DND-41 (cell line): ENCODE results near the gene TMEM106B.

ENCODE experiments used
- ATAC-seq: fragments of 200-7000 bp; cut with Tn5 transposase; 3 replicates; pipeline ENCODE4 v1.9.1; 2021; ENCODE audit warnings: low read depth; ENCODE audit not compliant: insufficient read depth
- DNase-seq: peaks from one replicate; pipeline ENCODE4 v3.0.0-alpha.2; 2020
- H2AFZ ChIP-seq: 2 replicates; pipeline ENCODE4 v1.6.0; 2012; ENCODE audit warnings: low read depth, low read length
- H3K27ac ChIP-seq: 2 replicates; pipeline ENCODE4 v1.5.1; 2012; ENCODE audit warnings: low read length, inconsistent platforms
- H3K27me3 ChIP-seq: fragments of 200-600 bp; sonication (generic); 2 replicates; pipeline ENCODE4 v1.6.0; 2012; ENCODE audit warnings: low read length, mild to moderate bottlenecking, inconsistent platforms; ENCODE audit not compliant: insufficient read depth, poor library complexity
- H3K36me3 ChIP-seq: 2 replicates; pipeline ENCODE4 v1.5.1; 2012; ENCODE audit warnings: low read length, inconsistent platforms; ENCODE audit not compliant: insufficient read depth
- H3K4me1 ChIP-seq: 2 replicates; pipeline ENCODE4 v1.5.1; 2012; ENCODE audit warnings: mild to moderate bottlenecking, low read length; ENCODE audit not compliant: insufficient read depth
- H3K4me2 ChIP-seq: 2 replicates; pipeline ENCODE4 v1.6.0; 2012; ENCODE audit warnings: mild to moderate bottlenecking, moderate library complexity, low read length, inconsistent platforms; ENCODE audit not compliant: insufficient read depth
- H3K4me3 ChIP-seq, 2 experiments: fragments of 200-600 bp in 1 of 2; shearing (Covaris generic) in 1 of 2; 2 replicates each; pipeline ENCODE4 v1.5.1; 2012 to 2016; ENCODE audit warnings: inconsistent platforms in 2 of 2, low read length in 2 of 2, mild to moderate bottlenecking in 2 of 2, low read depth in 1 of 2, moderate library complexity in 1 of 2
- H3K79me2 ChIP-seq: 2 replicates; pipeline ENCODE4 v1.6.0; 2012; ENCODE audit warnings: low read length, inconsistent platforms; ENCODE audit not compliant: insufficient read depth
- H3K9ac ChIP-seq: 2 replicates; pipeline ENCODE4 v1.6.0; 2012; ENCODE audit warnings: low read depth, mild to moderate bottlenecking, inconsistent platforms, low read length, moderate library complexity
- H3K9me3 ChIP-seq: 2 replicates; pipeline ENCODE4 v1.5.1; 2012; ENCODE audit warnings: low read length, moderate library complexity, mild to moderate bottlenecking, inconsistent platforms; ENCODE audit not compliant: insufficient read depth, severe bottlenecking
- H4K20me1 ChIP-seq: 2 replicates; pipeline ENCODE4 v1.6.0; 2012; ENCODE audit warnings: low read length; ENCODE audit not compliant: insufficient read depth
- CTCF ChIP-seq: IDR thresholded peaks from 2 replicates; pipeline ENCODE4 v1.5.1; 2012; ENCODE audit warnings: borderline replicate concordance, low read length, moderate library complexity, mild to moderate bottlenecking; ENCODE audit not compliant: poor library complexity, severe bottlenecking; ENCODE audit errors: extremely low read depth
- EZH2 ChIP-seq: IDR thresholded peaks from 3 replicates; pipeline ENCODE4 v1.6.1; 2012; ENCODE audit warnings: borderline replicate concordance, low read depth, mild to moderate bottlenecking, moderate library complexity, low read length, inconsistent platforms; ENCODE audit not compliant: severe bottlenecking

Gene TMEM106B

GRCh38 chr7:12281038-12281437 lies 69.9 kb downstream of the TMEM106B start:
- Histone ChIP-seq H3K9me3 (peaks cover 4% of the 10 kb centered on the region), H3K4me1 (no peaks in the 10 kb centered on the region), H4K20me1 (no peaks in the 10 kb centered on the region), H3K79me2 (no peaks in the 10 kb centered on the region), H3K9ac (no peak overlapping the region), H3K4me2 (no peak overlapping the region), H3K27ac (no peak overlapping the region), H3K27me3 (no peaks in the 10 kb centered on the region), H3K4me3 (no peak overlapping the region), H2AFZ (no peak overlapping the region), H3K36me3 (no peaks in the 10 kb centered on the region)
- TF ChIP-seq CTCF: no peak
- no peak for TF ChIP-seq EZH2
- no peak for ATAC-seq
- no peak for DNase-seq

GRCh38 chr7:12287901-12288300 lies 76.8 kb downstream of the TMEM106B start:
- DNase-seq: no peak

GRCh38 chr7:12289996-12290395 lies 78.9 kb downstream of the TMEM106B start:
- Histone ChIP-seq H4K20me1 (no peaks in the 10 kb centered on the region), H3K4me2 (no peak overlapping the region), H3K27me3 (no peaks in the 10 kb centered on the region), H3K4me1 (no peaks in the 10 kb centered on the region), H3K79me2 (no peaks in the 10 kb centered on the region), H3K9ac (no peak overlapping the region), H3K27ac (no peak overlapping the region), H2AFZ (no peak overlapping the region), H3K36me3 (no peaks in the 10 kb centered on the region), H3K4me3 (no peak overlapping the region), H3K9me3 (peaks cover 16% of the 10 kb centered on the region)
- ATAC-seq (no peak), DNase-seq (no peak)
- TF ChIP-seq CTCF (no peak), EZH2 (no peak)

More at GRCh38 chr7:12287901-12288300, 76.8 kb downstream of the TMEM106B start:
- Histone ChIP-seq H3K4me3 (no peak overlapping the region), H3K9me3 (peaks cover 16% of the 10 kb centered on the region), H3K79me2 (no peaks in the 10 kb centered on the region), H2AFZ (no peak overlapping the region), H3K27me3 (no peaks in the 10 kb centered on the region), H3K9ac (no peak overlapping the region), H3K27ac (no peak overlapping the region), H3K4me2 (no peak overlapping the region), H3K36me3 (no peaks in the 10 kb centered on the region), H3K4me1 (no peaks in the 10 kb centered on the region), H4K20me1 (no peaks in the 10 kb centered on the region)
- no peak for ATAC-seq
- TF ChIP-seq EZH2 (no peak), CTCF (no peak)

- H3K79me2 ChIP-seq: no peaks in the 10 kb centered on the region
- no peak overlapping the region for H3K4me3 ChIP-seq
- H3K9ac ChIP-seq: no peak overlapping the region
- no peak for ATAC-seq
- H2AFZ ChIP-seq: no peak overlapping the region
- no peaks in the 10 kb centered on the region for H3K27me3 ChIP-seq
- TF ChIP-seq CTCF: no peak
- no peak for TF ChIP-seq EZH2
- peaks cover 16% of the 10 kb centered on the region for H3K9me3 ChIP-seq
- H4K20me1 ChIP-seq: no peaks in the 10 kb centered on the region
- H3K36me3 ChIP-seq: no peaks in the 10 kb centered on the region
- no peak overlapping the region for H3K4me2 ChIP-seq
- no peak overlapping the region for H3K27ac ChIP-seq
- no peaks in the 10 kb centered on the region for H3K4me1 ChIP-seq
- no peak for DNase-seq
These were observed 79.7 kb downstream of the TMEM106B start for GRCh38 chr7:12290761-12291160.
